GM18507 (cell line): ENCODE data around the gene LDB3.

Experiments
- DNase-seq: peaks from one replicate; pipeline ENCODE4 v3.0.0; 2011; ENCODE audit warnings: low read depth; ENCODE audit not compliant: insufficient read length; ENCODE audit errors: extremely low spot score
- FAIRE-seq: peaks from 2 replicates; lab custom pipeline; 2011; peaks lifted over from hg19 to GRCh38; lab: Jason Lieb, UNC

LDB3 gene

DNA sequence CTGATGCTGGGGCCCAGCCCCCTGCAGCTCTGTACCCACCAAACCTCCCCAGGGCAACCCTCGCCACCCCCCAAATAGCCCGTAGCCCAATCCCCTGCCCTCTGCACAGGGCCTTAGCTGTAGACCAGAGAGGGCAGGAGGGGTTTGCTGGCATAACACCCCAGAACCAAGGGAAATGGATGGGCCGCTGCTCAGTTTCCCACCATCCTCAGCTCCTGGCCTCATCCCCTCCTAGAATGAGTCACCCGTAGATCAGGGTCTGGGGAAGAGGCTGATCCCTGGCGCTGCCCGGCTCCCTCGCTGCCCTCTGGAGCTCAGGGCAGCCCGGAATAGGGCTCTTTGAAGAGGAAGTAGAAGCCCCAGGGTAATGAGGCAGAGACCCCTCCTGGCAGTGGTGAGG, 31.2 kb downstream of the LDB3 start:
- DNase-seq (no peak), FAIRE-seq (no peak)

DNA sequence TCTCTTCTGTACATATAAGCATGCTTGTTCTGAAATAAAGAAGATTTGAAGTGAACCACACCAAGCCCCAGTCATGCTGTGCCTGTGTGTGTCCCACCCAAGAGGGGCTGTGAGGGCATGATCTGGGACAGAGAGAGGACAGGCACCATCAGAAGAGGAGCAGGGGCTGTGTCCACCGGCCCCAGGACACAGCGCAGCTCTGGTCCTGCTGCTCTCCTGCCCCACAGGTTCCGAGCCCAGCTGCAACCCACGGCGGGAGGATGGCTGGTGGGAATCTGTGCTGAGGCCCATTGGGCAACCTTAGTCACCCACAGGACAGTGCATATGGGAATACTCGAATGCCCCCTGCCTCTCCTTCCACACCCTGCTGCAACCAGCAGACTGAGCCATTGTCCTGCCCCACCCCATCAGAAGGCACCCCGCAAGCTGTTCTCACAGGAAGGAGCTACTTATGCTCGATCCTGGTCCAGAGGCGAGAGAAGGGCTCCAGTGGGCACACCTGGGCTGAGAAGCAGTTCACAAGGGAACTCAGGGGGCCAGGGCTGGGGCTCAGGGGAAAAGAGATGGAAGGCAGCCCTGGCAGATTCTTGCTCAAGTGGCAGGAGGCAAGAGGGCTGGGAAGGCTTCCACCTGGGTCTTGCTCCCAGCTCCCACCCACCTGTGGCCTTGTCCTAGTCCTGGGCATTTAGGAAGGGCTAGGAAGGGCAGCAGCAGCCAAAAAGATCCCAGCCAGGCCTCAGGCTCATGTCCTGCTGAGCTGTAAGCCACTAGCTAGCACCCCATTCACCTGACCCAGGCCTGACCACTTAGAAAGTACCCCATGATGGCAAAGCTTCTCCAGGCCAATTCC, 31.9 kb downstream of the LDB3 start:
- DNase-seq (no peak), FAIRE-seq (no peak)

DNA sequence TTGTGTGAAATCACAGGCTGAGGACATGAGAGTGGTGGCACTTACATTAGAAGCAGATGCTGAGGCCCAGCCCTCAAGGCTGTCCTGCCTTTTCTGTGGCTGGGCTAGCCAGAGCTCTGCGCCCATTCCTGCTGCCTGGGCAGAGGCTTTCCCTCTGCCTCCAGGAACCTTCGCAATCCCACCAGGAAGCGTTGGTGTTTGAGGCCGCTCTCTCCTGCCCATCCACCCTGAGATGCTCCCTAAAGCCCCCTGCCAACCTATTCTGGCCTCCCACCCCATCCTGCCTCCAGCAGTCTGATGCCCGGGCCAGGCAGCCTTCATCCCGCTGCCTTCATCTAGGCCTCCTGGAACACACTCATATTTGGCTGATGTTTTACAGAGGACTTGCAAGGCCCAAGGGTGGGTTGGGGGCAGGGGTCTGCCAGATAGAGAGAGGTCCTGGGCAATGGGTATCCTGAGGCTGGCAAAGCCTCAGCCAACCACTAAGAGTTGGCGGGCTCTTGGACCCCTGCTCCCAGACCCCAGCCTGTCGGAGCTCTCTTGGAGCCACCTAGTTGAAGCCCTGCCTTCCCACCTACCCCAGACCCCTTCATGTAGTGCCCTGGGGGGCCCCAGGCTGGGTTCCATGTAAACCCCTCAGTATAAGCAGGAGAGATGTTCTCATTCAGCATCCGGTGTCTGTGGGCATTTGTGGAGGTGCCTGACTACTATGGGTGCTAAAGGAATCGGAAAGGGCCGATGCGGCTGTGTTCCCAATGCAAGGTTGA, 32.7 kb downstream of the LDB3 start:
- DNase-seq (no peak), FAIRE-seq (no peak)

DNA sequence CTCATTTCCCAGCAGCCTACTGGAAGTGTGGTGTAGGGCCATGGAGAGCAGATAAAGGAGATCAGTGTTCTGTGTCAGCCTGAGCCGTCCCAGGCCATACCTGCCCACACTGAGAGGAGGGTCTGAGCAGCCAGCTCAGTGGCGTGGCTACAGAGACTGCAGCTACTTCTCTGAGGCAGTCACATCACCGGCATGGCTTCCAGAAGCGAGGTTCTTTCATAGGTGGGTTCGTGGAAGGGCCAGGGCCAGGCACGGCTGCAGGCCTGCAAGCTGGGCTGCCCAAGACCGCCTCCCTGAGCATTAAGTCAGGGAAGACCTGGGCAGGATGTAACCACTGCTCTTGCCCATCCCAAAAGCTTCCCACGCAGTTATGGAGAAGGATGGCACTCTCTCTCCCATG, 34.9 kb downstream of the LDB3 start:
- DNase-seq (no peak), FAIRE-seq (no peak)

DNA sequence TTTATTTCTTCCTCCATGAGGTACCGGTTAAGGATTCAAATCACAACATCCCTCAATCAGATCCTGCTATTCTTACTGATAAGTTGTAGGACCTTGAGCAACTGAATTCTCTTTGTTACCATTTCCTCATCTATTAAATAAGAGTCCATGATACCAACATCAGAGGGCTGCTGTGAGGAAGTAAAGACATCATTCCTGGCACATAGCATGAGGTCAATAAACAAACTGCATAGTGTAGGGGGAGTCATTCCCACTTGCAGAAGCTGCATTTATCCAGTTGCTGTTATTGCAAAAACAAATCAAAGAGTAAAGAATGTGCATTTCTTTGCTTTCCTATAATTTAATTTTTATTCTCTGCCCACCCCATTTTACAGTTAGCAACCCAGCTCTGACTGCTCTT, 36.8 kb downstream of the LDB3 start:
- DNase-seq = no peak
- no peak for FAIRE-seq

DNA sequence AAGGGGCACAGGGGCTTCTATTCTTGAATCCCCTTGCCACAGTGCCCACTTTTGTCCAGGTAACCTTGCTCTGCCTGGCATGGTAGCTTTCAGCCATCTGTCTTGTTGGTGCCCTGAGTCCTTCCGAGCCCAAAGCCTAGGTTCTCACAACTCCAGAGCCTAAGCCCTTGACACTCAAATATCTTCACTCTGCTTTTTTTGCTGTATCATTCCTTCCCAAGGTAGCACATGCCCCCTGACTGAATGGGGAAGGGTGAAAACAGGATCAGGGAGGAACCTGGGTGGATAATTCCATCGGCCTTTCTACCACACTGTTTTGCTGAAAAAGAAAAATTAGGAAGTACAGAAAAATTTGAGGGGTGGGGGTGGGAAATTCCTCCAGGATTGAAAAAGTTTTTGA, 37.6 kb downstream of the LDB3 start:
- FAIRE-seq (no peak), DNase-seq (no peak)

DNA sequence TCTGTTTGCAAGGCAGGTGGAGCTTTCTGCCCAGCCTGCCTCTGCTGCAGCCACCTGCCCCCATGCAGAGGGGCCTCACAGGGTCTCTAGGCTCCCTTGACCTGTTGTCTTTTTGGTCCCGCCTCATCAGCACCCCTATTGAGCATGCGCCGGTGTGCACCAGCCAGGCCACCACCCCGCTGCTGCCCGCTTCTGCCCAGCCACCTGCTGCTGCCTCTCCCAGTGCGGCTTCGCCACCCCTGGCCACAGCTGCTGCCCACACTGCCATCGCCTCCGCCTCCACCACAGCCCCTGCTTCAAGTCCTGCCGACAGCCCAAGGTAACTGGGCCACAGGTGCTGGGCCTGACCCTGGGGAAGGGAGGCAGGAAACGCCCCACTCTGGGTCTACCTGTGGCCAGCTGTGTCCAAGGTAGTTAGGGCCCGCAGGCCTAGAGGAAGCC, 38.1 kb downstream of the LDB3 start:
- DNase-seq (no peak), FAIRE-seq (no peak)

DNA sequence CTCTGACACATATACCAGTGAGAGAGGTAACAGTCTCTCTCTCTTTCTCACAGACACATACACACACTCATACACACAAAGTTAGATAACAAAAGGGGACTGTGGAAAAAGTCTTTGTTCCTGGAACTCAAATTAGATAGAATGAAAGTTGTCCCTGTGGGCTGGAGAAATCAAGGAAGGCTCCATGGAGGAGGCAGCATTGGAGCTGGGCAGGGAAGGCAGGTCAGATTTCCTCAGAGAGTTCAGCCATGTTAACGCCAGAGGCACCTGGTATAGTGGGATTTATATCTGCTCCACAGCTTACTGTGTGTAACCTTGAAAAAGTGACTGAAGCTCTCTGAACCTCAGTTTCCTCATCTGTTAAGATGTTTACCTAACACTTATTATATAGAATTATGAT, 38.7 kb downstream of the LDB3 start:
- DNase-seq = no peak
- no peak for FAIRE-seq

DNA sequence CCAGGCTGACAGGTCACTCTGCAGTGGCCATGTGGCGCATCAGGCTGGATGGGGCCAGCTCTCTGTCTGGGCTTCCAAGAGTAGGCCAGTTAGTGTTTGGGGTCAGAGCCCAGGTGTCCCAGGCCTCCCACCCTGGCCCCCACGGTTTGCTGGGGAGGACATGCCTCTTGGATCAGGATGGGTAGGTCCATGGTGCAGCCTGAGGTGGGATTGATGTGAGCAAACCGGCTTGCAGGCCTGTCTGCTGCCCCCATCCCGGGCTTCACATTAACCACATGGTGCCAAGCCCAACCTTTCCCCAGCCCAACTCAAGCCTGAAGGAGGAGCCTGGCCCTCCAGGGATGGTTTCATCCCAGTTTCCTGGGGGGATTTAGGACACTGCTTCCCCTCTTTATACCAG, 39.2 kb downstream of the LDB3 start:
- DNase-seq (no peak), FAIRE-seq (no peak)

DNA sequence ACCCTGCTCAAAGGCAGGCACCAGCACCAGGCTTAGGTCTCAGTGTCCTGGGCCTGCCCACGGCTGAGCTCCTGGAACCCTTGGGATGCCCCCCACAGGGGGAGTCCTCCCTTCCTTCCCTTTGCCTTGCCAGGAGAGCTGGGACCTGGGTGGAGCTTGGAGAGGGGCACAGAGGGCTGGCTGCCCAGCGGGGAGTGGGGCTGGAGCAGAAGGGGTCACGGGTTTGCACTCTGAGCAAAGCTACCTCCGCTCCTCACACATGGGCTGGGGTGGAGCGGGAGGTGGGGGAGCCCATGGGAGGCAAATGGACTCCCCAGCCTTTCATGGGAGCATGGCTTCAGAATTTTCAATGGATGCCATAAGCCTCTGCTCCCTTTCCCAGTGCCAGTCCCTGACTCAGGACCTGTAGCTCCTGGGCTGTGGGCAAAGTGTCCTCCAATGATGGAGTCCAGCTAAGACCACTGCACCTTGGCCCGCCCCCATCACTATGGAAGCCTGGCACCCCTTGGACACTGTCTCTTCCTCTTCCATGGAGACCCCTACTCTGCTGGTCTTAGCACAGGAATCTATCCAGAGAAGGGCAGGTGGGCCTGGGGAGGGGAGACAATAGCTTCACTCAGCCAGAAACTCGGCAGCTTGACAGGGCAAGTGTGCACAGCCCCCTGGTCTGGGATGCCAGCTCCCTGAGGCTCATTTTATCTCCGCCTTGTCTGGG, 39.9 kb downstream of the LDB3 start:
- FAIRE-seq = no peak
- no peak for DNase-seq

DNA sequence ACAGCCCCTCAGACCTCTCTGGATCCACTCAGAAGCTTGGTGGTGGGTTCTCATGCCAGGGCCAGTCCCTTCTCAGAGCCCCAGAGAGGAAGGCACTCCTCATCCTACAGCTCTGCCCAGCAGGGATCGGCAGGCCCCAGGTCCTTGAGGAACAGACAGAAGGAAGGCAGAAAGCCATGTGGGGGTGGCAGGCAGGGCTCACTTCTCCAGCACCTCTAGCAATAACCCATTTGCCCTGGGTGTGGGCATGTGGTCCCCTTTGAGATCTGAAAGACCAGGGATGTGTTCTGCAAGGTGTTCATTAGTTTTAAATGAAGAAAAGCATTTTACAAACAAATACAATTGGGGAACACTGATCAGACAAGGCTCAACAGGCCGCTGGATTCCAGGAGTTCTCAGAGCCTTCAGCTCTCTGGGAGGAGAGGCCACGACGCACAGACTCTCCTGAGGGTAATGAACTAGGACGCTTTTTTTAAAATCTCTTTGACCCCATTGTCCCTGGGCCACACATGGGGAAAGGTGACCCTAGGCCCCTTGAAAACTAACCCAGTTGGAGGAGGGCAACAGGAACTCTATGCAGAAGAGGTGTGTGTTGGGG, 40.6 kb downstream of the LDB3 start:
- FAIRE-seq = no peak

DNA sequence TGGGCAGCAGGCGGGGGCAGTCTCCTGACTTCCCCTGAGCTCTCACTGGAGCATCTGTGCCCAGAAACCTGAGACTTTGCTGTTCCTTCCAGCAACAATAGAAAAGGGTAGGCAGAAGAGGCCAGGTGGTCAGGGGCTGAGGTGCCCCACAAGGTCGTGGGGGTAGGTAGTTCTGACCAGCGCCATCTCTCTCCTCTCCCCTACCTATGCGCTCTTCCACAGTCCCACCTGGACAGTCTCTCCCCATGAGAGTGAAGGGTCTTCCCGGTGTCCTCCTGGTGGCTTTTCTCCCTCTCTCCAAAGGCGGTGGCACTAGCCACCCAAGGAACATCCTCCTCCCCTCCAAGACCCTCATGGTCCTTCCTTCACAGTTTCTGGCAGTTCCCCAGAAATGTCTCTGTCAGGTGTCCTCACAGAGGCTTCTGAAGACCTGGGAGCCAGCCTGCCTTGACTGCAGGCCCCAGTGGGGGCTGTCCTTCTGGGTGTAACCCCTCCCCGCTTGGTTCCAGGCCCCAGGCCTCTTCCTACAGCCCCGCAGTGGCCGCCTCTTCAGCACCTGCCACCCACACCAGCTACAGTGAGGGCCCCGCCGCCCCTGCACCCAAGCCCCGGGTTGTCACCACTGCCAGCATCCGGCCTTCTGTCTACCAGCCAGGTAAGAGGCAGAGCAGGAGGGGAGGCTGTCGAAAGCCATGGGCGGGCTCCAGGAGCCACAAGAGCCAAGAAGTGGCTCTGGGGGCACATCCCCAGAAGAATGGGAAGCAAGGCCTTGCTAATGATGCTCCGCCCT, 41.3 kb downstream of the LDB3 start:
- DNase-seq (no peak), FAIRE-seq (no peak)

More for the DNA sequence above, 40.6 kb downstream of the LDB3 start:
- no peak for DNase-seq

DNA sequence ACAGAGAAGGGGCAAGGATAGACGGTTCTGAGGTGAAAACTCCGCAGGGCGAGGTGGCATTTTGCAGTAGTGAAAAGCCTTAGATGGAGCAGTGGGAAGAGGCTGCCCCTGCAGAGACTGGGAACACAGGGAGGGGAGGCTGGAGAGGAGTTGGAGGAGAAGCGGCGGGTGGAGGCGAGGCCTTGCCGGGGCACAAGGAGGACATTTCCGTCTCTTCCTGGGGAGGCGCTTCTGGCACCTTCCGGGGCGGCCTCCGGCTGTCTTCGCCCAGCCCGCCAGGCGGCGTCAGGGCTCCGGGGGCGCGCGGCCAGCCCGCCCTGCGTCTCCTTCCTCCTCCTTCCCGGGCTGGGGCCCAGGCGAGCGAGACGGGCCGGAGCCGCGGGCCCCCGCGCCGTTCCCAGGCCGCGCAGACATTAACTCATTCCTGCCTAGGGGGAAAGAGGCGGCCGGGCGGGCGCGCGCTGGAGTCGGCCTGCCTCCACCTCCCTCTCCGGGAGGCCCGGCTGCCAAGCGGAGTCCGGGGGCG, 42.7 kb downstream of the LDB3 start:
- FAIRE-seq = peak; percentile 87

DNA sequence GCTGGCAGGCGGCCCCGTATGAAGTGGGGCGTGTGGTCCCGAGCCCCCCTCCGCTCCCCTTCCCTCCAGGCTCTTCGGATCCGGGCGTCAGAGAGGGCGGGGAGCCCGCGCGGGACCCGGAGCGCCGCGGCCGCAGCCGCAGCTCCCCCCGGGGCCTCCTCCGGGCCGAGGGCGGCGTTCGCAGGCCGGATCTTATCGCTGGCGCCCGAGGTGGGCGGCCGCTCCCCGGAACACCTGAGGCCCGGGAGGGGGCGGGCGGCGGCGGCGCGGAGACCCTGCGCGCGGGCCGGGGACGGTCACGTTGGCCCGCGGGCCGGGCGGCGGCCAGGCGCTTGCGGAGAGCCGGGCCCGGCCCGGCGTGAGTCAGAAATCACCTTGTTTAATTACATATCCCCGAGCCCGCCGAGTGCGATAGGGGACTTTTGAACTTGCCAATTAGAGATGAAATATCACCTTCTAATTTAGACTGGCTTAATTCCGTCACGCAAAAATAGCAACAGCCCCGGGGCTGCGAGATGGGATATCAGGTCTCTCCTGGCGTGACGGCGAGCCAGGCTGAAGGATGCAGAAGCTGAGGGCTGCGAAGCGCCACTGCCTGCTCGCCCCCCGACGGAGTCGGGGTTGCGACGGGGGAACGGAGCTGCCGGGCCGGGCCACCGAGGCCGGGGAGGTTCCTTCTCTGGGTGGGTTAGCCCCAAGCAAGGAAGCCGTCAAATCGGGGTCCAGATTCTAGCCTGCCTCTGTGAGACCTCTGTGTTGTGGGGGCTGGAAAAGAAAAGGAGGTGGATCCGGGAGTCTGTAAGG, 43.4 kb downstream of the LDB3 start:
- FAIRE-seq (no peak), DNase-seq (peak; percentile 56)

More for the DNA sequence above, 42.7 kb downstream of the LDB3 start:
- peak; percentile 96 for DNase-seq

DNA sequence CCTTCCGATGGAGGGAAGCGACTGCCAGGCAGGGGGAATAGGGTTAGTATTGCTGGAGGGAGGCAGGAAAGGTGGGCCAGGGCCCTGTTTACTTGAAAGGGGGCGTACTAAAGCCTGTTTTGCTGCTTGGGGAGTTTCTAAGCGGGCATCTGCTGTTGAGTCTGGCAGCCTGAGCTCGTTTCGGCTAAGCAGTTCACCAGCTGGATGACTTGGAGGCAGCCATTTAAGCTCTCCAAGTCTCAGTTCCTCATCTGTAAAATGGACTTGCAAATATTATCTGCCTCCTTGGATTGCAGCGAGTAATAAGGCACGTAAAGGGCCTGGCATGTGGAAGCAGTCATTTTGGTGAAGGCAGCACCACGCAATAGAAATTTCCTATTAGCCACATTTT, 44.0 kb downstream of the LDB3 start:
- DNase-seq (peak; percentile 52), FAIRE-seq (peak; percentile 67)

DNA sequence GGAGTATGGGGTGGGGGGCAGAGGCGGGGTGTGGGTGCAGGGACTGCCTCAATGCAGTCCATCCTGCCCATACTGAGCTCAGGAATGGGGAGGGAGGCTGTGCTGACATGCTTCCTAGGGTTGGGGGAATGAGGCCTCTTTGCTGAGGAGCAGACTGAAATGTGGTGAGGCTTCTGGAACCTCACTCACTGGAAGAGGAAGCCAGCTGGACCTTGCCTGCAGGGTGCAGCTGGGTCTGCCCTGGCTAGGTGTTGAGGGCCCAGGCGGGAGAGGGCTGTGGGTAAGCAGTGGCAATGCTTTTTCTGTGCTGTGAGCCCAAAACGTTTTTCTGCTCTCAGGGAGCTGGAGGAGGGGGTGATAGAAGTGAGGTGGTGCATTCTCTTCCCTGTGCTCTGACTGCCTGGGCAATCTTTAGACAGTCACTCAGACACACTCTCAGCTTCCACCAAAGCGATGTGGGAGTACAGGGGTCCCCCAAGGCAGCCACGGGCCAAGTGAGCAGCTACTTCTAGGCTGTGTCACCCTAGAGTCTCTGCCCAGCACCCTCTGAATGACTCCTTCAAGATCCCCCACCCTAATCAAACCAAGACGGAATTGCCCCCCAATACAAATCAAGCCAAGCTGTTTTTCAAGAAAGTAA, 47.0 kb downstream of the LDB3 start:
- no peak for FAIRE-seq
- no peak for DNase-seq

DNA sequence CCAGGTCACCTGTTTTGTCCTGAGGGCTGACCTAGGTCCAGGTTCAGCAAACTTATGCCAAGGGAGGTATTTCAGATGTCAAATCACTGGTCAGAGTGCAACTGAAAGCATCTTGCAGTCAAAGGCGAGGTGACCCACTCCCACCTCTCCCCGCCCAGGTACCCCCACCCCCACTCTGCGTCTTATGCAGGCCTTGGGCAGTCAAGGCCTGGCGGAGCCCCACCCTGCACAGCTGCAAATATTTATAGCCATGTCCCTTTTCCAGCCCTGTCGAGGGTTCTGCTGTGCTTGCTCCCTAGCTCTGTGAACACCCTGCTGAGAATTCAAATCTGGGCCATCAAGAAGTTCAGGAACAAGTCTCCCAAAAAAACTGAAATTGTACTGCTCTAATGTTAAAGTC, 47.5 kb downstream of the LDB3 start:
- FAIRE-seq = no peak

DNA sequence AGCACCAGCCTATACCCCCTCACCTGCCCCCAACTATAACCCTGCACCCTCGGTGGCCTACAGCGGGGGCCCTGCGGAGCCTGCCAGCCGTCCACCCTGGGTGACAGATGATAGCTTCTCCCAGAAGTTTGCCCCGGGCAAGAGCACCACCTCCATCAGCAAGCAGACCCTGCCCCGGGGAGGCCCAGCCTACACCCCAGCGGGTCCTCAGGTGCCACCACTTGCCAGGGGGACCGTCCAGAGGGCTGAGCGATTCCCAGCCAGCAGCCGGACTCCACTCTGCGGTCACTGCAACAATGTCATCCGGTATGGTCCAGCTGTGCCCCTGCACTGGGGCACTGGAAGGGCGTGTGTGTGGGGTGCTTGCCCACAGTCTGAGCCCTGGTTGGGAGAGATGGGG, 48.2 kb downstream of the LDB3 start:
- FAIRE-seq (no peak), DNase-seq (no peak)

More for the DNA sequence above, 47.5 kb downstream of the LDB3 start:
- DNase-seq = no peak
